Keratinocyte (primary cell): Measurements from ENCODE around the gene ANKDD1B. TPM values are rescaled to one million over a fixed set of nuclear protein-coding genes. Genes with fewer than 3 reads are reported as not detected.

Experiments
- DNase-seq: peaks from one replicate; pipeline ENCODE4 v3.0.0-alpha.2; 2011; ENCODE audit warnings: low read depth, missing footprints, low spot score
- FAIRE-seq: peaks from 2 replicates; lab custom pipeline; 2011; peaks lifted over from hg19 to GRCh38; lab: Jason Lieb, UNC
- H2AFZ ChIP-seq: 2 replicates; pipeline ENCODE4 v1.6.0; 2012; ENCODE audit warnings: low read length, control low read depth, inconsistent platforms; ENCODE audit not compliant: control insufficient read depth
- H3K27ac ChIP-seq: 2 replicates; pipeline ENCODE4 v1.5.1; 2011; ENCODE audit warnings: low read length; ENCODE audit not compliant: control insufficient read depth, insufficient read depth
- H3K27me3 ChIP-seq: 3 replicates; pipeline ENCODE4 v1.6.0; 2011; ENCODE audit warnings: low read length; ENCODE audit not compliant: control insufficient read depth, insufficient read depth; ENCODE audit errors: extremely low read depth
- H3K36me3 ChIP-seq, 2 experiments: 2 replicates in 1 of 2; 3 replicates in 1 of 2; pipeline ENCODE4 v1.5.1; 2011; ENCODE audit warnings: low read length in 2 of 2, mild to moderate bottlenecking in 1 of 2; ENCODE audit not compliant: control insufficient read depth in 2 of 2, insufficient read depth in 2 of 2; ENCODE audit errors: extremely low read depth in 1 of 2
- H3K4me1 ChIP-seq: 3 replicates; pipeline ENCODE4 v1.5.1; 2011; ENCODE audit warnings: low read length; ENCODE audit not compliant: control insufficient read depth, insufficient read depth; ENCODE audit errors: extremely low read depth
- H3K4me2 ChIP-seq: 3 replicates; pipeline ENCODE4 v1.6.0; 2011; ENCODE audit warnings: low read depth, low read length; ENCODE audit not compliant: control insufficient read depth, insufficient read depth; ENCODE audit errors: extremely low read depth
- H3K4me3 ChIP-seq, 3 experiments: fragments of 200-600 bp in 1 of 3; sonication (generic) in 1 of 3; 2 replicates in 2 of 3; 3 replicates in 1 of 3; pipeline ENCODE4 v1.5.1; 2011 to 2016; ENCODE audit warnings: low read length in 3 of 3, mild to moderate bottlenecking in 3 of 3, control low read depth in 2 of 3, inconsistent platforms in 1 of 3, low read depth in 1 of 3, mixed read lengths in 1 of 3, mixed run types in 1 of 3, moderate library complexity in 1 of 3; ENCODE audit not compliant: control insufficient read depth in 2 of 3, insufficient read depth in 2 of 3; ENCODE audit errors: extremely low read depth in 1 of 3
- H3K79me2 ChIP-seq: 2 replicates; pipeline ENCODE4 v1.6.0; 2012; ENCODE audit warnings: low read length; ENCODE audit not compliant: control insufficient read depth, insufficient read depth
- H3K9ac ChIP-seq: 3 replicates; pipeline ENCODE4 v1.6.0; 2011; ENCODE audit warnings: low read length; ENCODE audit not compliant: control insufficient read depth, insufficient read depth; ENCODE audit errors: extremely low read depth
- H3K9me1 ChIP-seq: 3 replicates; pipeline ENCODE4 v1.6.0; 2011; ENCODE audit warnings: low read length; ENCODE audit not compliant: control insufficient read depth, insufficient read depth; ENCODE audit errors: extremely low read depth
- H3K9me3 ChIP-seq: 2 replicates; pipeline ENCODE4 v1.5.1; 2012; ENCODE audit warnings: low read depth, low read length; ENCODE audit not compliant: control insufficient read depth
- H4K20me1 ChIP-seq: 3 replicates; pipeline ENCODE4 v1.6.0; 2011; ENCODE audit warnings: low read length; ENCODE audit not compliant: control insufficient read depth, insufficient read depth; ENCODE audit errors: extremely low read depth
- EZH2 ChIP-seq: IDR thresholded peaks from one replicate; pipeline ENCODE4 v1.6.1; 2012; ENCODE audit warnings: inconsistent platforms, mild to moderate bottlenecking, low read length, moderate library complexity
- dilution Hi-C: fragments of 300-500 bp; cut with MboI; formaldehyde crosslinking; loops from one replicate; pipeline ENCODE4 v1.7.0; 2020; ENCODE audit warnings: low sequenced_read_pairs; ENCODE audit not compliant: extremely low pct_ligation_motif_present
- polyA plus RNA-seq, 5 experiments: library from polyadenylated mRNA; depleted of rRNA in 3 of 5; stranded (reverse) in 3 of 5; stranded (forward) in 1 of 5; unstranded in 1 of 5; fragments of >200 nt; gene quantifications; 1 replicate in 1 of 5; 2 replicates in 3 of 5; 3 replicates in 1 of 5; pipeline versions ENCODE4 v1.2.1 to v1.2.3, GENCODE V29; 2011 to 2012; ENCODE audit warnings: missing spikeins in 2 of 5, low read depth in 1 of 5, low replicate concordance in 1 of 5
- TF ChIP-seq, protein P1 (sequence below), 3 experiments: IDR thresholded peaks in 1 of 3; conservative IDR thresholded peaks in 1 of 3; optimal IDR thresholded peaks in 1 of 3; 2 replicates in 2 of 3; 3 replicates in 1 of 3; pipeline versions ENCODE3 to v1.5.1; 2011; ENCODE audit warnings: low read length in 3 of 3, mild to moderate bottlenecking in 3 of 3, moderate library complexity in 2 of 3, control low read depth in 1 of 3, inconsistent platforms in 1 of 3; ENCODE audit not compliant: insufficient read depth in 2 of 3; ENCODE audit errors: extremely low read depth in 1 of 3

ANKDD1B gene
- polyA plus RNA-seq, 1 donor (not counting 4 experiments of a cell fraction or from before 2014, with no cell fraction given): 1.1 TPM

GRCh38 chr5:75627801-75628200 is 16.5 kb downstream of the ANKDD1B start:
- dilution Hi-C loops: no loop called here
- FAIRE-seq (no peak), DNase-seq (no peak)
- H3K4me2 ChIP-seq: no peak overlapping the region
- no peak overlapping the region for H3K27ac ChIP-seq
- H3K9ac ChIP-seq: no peak overlapping the region
- no peak overlapping the region for H2AFZ ChIP-seq
- H4K20me1 ChIP-seq: no peaks in the 10 kb centered on the region
- peaks cover 15% of the 10 kb centered on the region for H3K4me1 ChIP-seq
- H3K4me3 ChIP-seq: no peak overlapping the region
- H3K36me3 ChIP-seq: no peaks in the 10 kb centered on the region
- H3K9me1 ChIP-seq: no peaks in the 10 kb centered on the region
- H3K9me3 ChIP-seq: no peaks in the 10 kb centered on the region
- H3K27me3 ChIP-seq: no peaks in the 10 kb centered on the region
- no peaks in the 10 kb centered on the region for H3K79me2 ChIP-seq
- no peak for TF ChIP-seq EZH2
- TF ChIP-seq, protein P1, sequence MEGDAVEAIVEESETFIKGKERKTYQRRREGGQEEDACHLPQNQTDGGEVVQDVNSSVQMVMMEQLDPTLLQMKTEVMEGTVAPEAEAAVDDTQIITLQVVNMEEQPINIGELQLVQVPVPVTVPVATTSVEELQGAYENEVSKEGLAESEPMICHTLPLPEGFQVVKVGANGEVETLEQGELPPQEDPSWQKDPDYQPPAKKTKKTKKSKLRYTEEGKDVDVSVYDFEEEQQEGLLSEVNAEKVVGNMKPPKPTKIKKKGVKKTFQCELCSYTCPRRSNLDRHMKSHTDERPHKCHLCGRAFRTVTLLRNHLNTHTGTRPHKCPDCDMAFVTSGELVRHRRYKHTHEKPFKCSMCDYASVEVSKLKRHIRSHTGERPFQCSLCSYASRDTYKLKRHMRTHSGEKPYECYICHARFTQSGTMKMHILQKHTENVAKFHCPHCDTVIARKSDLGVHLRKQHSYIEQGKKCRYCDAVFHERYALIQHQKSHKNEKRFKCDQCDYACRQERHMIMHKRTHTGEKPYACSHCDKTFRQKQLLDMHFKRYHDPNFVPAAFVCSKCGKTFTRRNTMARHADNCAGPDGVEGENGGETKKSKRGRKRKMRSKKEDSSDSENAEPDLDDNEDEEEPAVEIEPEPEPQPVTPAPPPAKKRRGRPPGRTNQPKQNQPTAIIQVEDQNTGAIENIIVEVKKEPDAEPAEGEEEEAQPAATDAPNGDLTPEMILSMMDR (optimal IDR thresholded peaks at IDR 0.05 in 1 of 3, IDR thresholded peaks at IDR 0.05 in 1 of 3, conservative IDR thresholded peaks at IDR 0.05 in 1 of 3; ENCODE audit: extremely low read depth in 1 of 3, insufficient read depth in 2 of 3, low read length in 3 of 3): no peak

- Histone ChIP-seq H3K9me3 (no peaks in the 10 kb centered on the region), H3K9ac (no peak overlapping the region), H3K9me1 (no peaks in the 10 kb centered on the region), H3K4me1 (no peaks in the 10 kb centered on the region), H4K20me1 (no peaks in the 10 kb centered on the region), H3K36me3 (no peaks in the 10 kb centered on the region), H3K79me2 (no peaks in the 10 kb centered on the region), H3K4me2 (no peak overlapping the region), H2AFZ (no peak overlapping the region), H3K4me3 (no peak overlapping the region), H3K27me3 (no peaks in the 10 kb centered on the region), H3K27ac (no peak overlapping the region)
- FAIRE-seq (no peak), DNase-seq (no peak)
- TF ChIP-seq, protein P1 (optimal IDR thresholded peaks at IDR 0.05 in 1 of 3, IDR thresholded peaks at IDR 0.05 in 1 of 3, conservative IDR thresholded peaks at IDR 0.05 in 1 of 3; ENCODE audit: extremely low read depth in 1 of 3, insufficient read depth in 2 of 3, low read length in 3 of 3): no peak
- no peak for TF ChIP-seq EZH2
- dilution Hi-C loops: no loop called here
Observed at GRCh38 chr5:75630875-75631274, 19.6 kb downstream of the ANKDD1B start.
